Calu3 (cell line): Measurements from ENCODE around the gene KIF19. TPM values are rescaled to one million over a fixed set of nuclear protein-coding genes. Genes with fewer than 3 reads are reported as not detected.

Experiments used
- BruUV-seq: library from RNA; stranded (reverse); fragments of 400-500 nt; replicated peaks from 2 replicates; lab custom pipeline; 2021; lab: Mats Ljungman, UMichigan
- CTCF ChIA-PET: fragments of 300-600 bp; sonication (Branson Sonifier 250); formaldehyde crosslinking; loops from one replicate; lab custom pipeline; 2022; ENCODE audit warnings: antibody characterized with exemption; lab: Charles Lee
- DNase-seq: peaks from one replicate; pipeline ENCODE4 v3.0.0; 2022
- H3K27ac Mint-ChIP-seq: one replicate; pipeline ENCODE4 v1.8.0; 2022; ENCODE audit warnings: mixed read lengths; ENCODE audit not compliant: unreplicated experiment
- H3K27me3 Mint-ChIP-seq: one replicate; pipeline ENCODE4 v1.8.0; 2022; ENCODE audit warnings: mixed read lengths; ENCODE audit not compliant: unreplicated experiment
- H3K36me3 Mint-ChIP-seq: one replicate; pipeline ENCODE4 v1.8.0; 2022; ENCODE audit warnings: mild to moderate bottlenecking, moderate library complexity, mixed read lengths; ENCODE audit not compliant: insufficient read depth, unreplicated experiment
- H3K4me1 Mint-ChIP-seq: one replicate; pipeline ENCODE4 v1.8.0; 2022; ENCODE audit warnings: mild to moderate bottlenecking, low read depth, mixed read lengths; ENCODE audit not compliant: unreplicated experiment
- H3K4me3 Mint-ChIP-seq: one replicate; pipeline ENCODE4 v1.8.0; 2022; ENCODE audit warnings: mild to moderate bottlenecking, low read depth, moderate library complexity, mixed read lengths; ENCODE audit not compliant: unreplicated experiment
- H3K9me3 Mint-ChIP-seq: one replicate; pipeline ENCODE4 v1.8.0; 2022; ENCODE audit warnings: low read depth, mixed read lengths; ENCODE audit not compliant: unreplicated experiment
- intact Hi-C: fragments of 100-400 bp; cut with micrococcal nuclease; formaldehyde crosslinking; loops from one replicate; pipeline ENCODE4 v1.10.0; 2022; ENCODE audit not compliant: unreplicated experiment
- total RNA-seq: library from RNA; stranded (reverse); gene quantifications from 2 replicates; pipeline ENCODE4 v1.2.3, GENCODE V29; 2022
- TF ChIP-seq, protein P1 (sequence below): fragments of 200-600 bp; IDR thresholded peaks from one replicate; pipeline ENCODE4 v1.8.0; 2022; ENCODE audit warnings: antibody characterized with exemption; ENCODE audit not compliant: unreplicated experiment

The KIF19 gene
- total RNA-seq, 1 experiment from 2014 or later = not detected

DNA sequence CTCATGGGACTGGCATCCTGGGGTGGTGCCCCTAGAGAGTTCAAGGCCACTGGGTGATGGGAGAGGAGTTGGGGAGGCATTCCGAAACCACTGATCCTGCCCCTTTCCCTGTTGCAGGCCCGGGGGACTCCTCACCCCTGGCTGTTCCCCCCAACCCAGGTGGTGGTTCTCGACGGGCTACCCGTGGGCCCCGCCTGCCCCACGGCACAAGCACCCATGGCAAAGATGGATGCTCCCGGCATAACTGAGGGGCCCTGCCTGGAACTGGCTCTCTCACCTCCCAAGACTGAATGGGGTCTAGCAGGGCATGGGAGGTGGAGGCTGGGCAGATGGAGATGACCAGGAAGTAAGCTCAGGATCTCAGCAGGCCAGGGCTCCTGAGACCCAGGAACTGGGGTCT, 29.0 kb downstream of the KIF19 start:
- peaks cover 90% of the 10 kb centered on the region for H3K27me3 Mint-ChIP-seq
- BruUV-seq = no TSS peak
- DNase-seq = no peak
- TF ChIP-seq, protein P1, sequence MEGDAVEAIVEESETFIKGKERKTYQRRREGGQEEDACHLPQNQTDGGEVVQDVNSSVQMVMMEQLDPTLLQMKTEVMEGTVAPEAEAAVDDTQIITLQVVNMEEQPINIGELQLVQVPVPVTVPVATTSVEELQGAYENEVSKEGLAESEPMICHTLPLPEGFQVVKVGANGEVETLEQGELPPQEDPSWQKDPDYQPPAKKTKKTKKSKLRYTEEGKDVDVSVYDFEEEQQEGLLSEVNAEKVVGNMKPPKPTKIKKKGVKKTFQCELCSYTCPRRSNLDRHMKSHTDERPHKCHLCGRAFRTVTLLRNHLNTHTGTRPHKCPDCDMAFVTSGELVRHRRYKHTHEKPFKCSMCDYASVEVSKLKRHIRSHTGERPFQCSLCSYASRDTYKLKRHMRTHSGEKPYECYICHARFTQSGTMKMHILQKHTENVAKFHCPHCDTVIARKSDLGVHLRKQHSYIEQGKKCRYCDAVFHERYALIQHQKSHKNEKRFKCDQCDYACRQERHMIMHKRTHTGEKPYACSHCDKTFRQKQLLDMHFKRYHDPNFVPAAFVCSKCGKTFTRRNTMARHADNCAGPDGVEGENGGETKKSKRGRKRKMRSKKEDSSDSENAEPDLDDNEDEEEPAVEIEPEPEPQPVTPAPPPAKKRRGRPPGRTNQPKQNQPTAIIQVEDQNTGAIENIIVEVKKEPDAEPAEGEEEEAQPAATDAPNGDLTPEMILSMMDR = no peak
- no peaks in the 10 kb centered on the region for H3K9me3 Mint-ChIP-seq
- H3K27ac Mint-ChIP-seq = no peak overlapping the region
- no peaks in the 10 kb centered on the region for H3K36me3 Mint-ChIP-seq
- H3K4me3 Mint-ChIP-seq = no peak overlapping the region
- H3K4me1 Mint-ChIP-seq = peaks cover 9% of the 10 kb centered on the region
- CTCF ChIA-PET = no interaction called here
- intact Hi-C loops = loop anchor here (2.0 kb wide), 1 partner anchor 54 kb away; no protein-coding TSS in a partner anchor

DNA sequence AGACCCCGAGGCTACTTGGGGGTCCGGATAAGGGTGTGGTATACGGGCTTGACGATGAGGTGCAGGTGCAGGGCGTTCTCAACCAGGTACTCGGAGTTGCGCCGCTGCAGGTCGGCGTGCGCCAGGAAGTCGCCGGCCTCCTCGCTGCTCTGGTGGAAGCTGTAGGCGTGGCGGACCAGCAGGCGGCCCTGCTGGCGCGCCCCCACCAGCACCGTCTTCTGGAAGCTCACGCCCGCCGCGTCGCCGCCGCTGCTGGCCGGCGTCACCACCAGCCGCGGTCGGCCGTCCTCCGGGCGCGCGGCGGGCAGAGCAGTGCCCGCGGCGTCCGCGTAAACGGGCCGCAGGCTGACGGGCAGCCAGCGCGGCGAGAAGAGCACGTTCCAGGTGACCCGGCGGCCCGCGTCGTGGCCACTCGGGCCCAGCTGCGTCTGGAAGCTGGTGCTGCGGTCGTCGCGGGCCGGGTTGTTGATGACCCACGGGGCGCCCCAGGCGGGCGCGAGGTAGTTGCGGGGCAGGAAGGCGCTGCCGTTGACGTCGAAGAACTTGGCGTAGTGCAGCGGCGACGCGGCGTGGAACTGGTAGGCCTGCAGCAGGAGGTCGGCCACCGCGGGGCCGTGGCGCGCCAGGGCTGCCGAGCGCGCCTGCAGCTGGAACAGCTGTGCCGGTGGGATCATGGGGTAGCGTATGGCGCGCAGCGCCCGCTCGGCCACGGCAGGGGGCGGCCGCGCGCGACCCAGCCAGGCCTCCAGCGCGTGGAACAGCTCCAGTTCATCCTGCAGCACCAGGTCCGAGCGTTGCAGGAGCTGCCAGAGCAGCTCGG, 30.8 kb downstream of the KIF19 start:
- no peaks in the 10 kb centered on the region for H3K9me3 Mint-ChIP-seq
- intact Hi-C loops = no loop called here
- H3K36me3 Mint-ChIP-seq = no peaks in the 10 kb centered on the region
- TF ChIP-seq, protein P1 = no peak
- peak; percentile 17 for DNase-seq
- no peak overlapping the region for H3K27ac Mint-ChIP-seq
- peak overlapping the region; percentile 41 for H3K4me3 Mint-ChIP-seq
- no TSS peak for BruUV-seq
- peaks cover 9% of the 10 kb centered on the region for H3K4me1 Mint-ChIP-seq
- CTCF ChIA-PET = no interaction called here
- peaks cover 93% of the 10 kb centered on the region for H3K27me3 Mint-ChIP-seq

DNA sequence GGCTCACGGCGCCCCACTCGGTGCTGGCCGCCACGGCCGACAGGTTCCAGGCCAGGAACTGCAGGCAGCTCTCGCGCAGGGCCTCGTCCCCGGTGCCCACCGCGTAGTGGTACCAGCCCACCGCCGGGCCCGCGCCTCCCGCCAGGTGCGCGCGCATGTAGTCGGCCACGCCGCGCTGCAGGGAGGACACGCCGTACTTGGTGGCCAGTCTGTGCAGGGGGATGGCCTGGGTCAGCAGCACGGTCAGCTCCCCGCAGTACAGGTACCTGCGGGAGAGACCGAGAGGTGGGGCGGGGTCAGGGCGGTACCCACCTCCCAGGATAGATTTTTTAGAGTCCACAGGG, 31.4 kb downstream of the KIF19 start:
- TF ChIP-seq, protein P1 = no peak
- CTCF ChIA-PET = no interaction called here
- no peak for DNase-seq
- no TSS peak for BruUV-seq
- Mint-ChIP-seq H3K36me3 (no peaks in the 10 kb centered on the region), H3K27ac (no peak overlapping the region), H3K27me3 (peaks cover 93% of the 10 kb centered on the region), H3K4me1 (peaks cover 9% of the 10 kb centered on the region), H3K9me3 (no peaks in the 10 kb centered on the region), H3K4me3 (no peak overlapping the region)
- intact Hi-C loops = no loop called here

DNA sequence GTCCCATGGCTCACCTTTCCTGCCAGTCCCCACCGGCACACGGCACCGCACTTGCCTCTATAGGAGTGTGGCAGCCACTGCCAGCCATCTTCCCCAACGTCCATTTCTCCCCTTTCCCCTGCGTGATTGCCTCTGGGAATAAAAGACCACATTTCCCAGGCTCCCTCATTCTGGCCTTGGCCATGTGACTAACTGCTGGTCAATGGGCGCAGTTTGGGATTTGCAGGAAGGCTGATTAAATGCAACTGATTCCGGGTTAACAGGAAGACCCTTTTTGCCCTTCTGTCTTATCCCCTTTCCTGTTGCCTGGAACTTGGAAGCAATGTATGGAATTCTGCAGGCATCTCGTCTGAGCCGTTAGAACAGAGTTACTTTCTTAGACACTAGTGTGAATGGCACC, 32.7 kb downstream of the KIF19 start:
- TF ChIP-seq, protein P1 = no peak
- CTCF ChIA-PET = no interaction called here
- Mint-ChIP-seq H3K27me3 (peaks cover 93% of the 10 kb centered on the region), H3K36me3 (no peaks in the 10 kb centered on the region), H3K4me3 (no peak overlapping the region), H3K27ac (no peak overlapping the region), H3K4me1 (peaks cover 9% of the 10 kb centered on the region), H3K9me3 (no peaks in the 10 kb centered on the region)
- BruUV-seq = no TSS peak
- no peak for DNase-seq
- intact Hi-C loops = no loop called here
